ENCODE data around the gene R3HDM2. TPM values are rescaled to one million over a fixed set of nuclear protein-coding genes. Genes with fewer than 3 reads are reported as not detected.

The R3HDM2 gene
- total RNA-seq, 1 experiment from 2014 or later = 45.4 TPM

- DNase-seq (ENCODE audit: low read depth, low spot score) = no peak
- intact Hi-C loops (cut with micrococcal nuclease) = no loop called here
- Histone ChIP-seq H3K9ac (ENCODE audit: low read length) (no peak overlapping the region), H3K9me3 (ENCODE audit: control insufficient read depth in 1 of 2, insufficient read depth in 1 of 2, low read depth in 1 of 2, low read length in 2 of 2) (no peaks in the 10 kb centered on the region), H3K27me3 (ENCODE audit: insufficient read depth, low read length) (no peaks in the 10 kb centered on the region), H3K4me2 (ENCODE audit: low read length) (no peak overlapping the region), H4K20me1 (ENCODE audit: insufficient read depth) (no peaks in the 10 kb centered on the region), H3K4me3 (replicated peaks in 1 of 2; ENCODE audit: low read depth in 1 of 2, low read length in 2 of 2) (no peak overlapping the region), H2AFZ (ENCODE audit: low read depth, low read length, poor library complexity, severe bottlenecking) (no peak overlapping the region), H3K9me2 (ENCODE audit: insufficient read depth) (no peaks in the 10 kb centered on the region), H3K4me1 (ENCODE audit: control insufficient read depth in 1 of 2, insufficient read depth in 2 of 2, low read length in 2 of 2) (no peaks in the 10 kb centered on the region), H3K36me3 (ENCODE audit: control insufficient read depth in 1 of 2, insufficient read depth in 2 of 2, low read length in 2 of 2) (peaks cover 8 to 10% of the 10 kb centered on the region in 2 experiments; a peak in 1 of 4 replicates), H3K27ac (ENCODE audit: low read depth, low read length) (no peak overlapping the region), H3K79me2 (ENCODE audit: insufficient read depth, low read length) (no peaks in the 10 kb centered on the region)
- no TSS peak for BruUV-seq (replicated peaks)
- TF ChIP-seq CBX3 (IDR thresholded peaks at IDR 0.05; ENCODE audit: low read depth) = no peak
- TF ChIP-seq, protein P1, sequence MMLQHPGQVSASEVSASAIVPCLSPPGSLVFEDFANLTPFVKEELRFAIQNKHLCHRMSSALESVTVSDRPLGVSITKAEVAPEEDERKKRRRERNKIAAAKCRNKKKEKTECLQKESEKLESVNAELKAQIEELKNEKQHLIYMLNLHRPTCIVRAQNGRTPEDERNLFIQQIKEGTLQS (IDR thresholded peaks at IDR 0.05) = no peak
- TF ChIP-seq CTCF (IDR thresholded peaks at IDR 0.05 in 2 of 3, conservative IDR thresholded peaks at IDR 0.05 in 1 of 3; ENCODE audit: borderline replicate concordance in 1 of 3, insufficient read depth in 1 of 3, low read depth in 2 of 3, low read length in 2 of 3) = peak in 2 of 3 experiments; percentile 19 to 20; a peak in 3 of 6 replicates
- ChIA-PET CTCF (interaction anchor here (1.0 kb wide), 1 partner anchor 184 kb away, joined by 3 read pairs; the partner anchor contains the start of gene INHBE), POLR2A (no interaction called here), RAD21 (ENCODE audit: low non-redundant PET in 1 of 2, low total read pairs in 2 of 2, uncharacterized antibody in 2 of 2, unreplicated experiment in 2 of 2) (interaction anchor here in 1 of 2 experiments (0.9 kb wide), 1 partner anchor 182 kb away, joined by 4 read pairs; no protein-coding TSS in a partner anchor)
- ATAC-seq = peak; percentile 67
Observed at GRCh38 chr12:57270966-57271470, 159.8 kb downstream of the R3HDM2 start.

DNA sequence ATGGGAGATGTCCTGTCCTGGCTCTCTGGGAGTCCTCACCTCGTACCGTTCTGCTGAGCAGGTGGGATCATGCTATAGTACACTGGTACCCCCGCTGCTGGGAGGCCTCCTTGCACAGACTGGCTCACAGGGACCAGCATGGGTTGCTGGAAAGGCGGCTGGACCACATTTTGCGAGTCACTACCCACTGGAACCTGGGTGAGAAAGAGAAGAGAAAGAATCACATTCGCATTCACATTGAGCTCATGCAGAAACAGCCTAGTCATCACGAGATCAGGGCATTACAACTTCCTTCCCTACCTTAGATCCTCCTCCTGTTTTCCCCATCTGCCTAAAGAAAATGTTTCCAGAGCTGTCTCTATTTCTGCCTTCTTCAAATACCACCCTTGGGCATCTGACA, 162.6 kb downstream of the R3HDM2 start:
- Histone ChIP-seq H3K79me2 (ENCODE audit: insufficient read depth, low read length) (no peaks in the 10 kb centered on the region), H3K9me3 (ENCODE audit: control insufficient read depth in 1 of 2, insufficient read depth in 1 of 2, low read depth in 1 of 2, low read length in 2 of 2) (no peaks in the 10 kb centered on the region), H3K4me1 (ENCODE audit: control insufficient read depth in 1 of 2, insufficient read depth in 2 of 2, low read length in 2 of 2) (peaks cover 3 to 4% of the 10 kb centered on the region in 2 experiments; a peak in 1 of 4 replicates), H3K36me3 (ENCODE audit: control insufficient read depth in 1 of 2, insufficient read depth in 2 of 2, low read length in 2 of 2) (peaks cover 8 to 10% of the 10 kb centered on the region in 2 experiments; a peak in 1 of 4 replicates), H3K4me2 (ENCODE audit: low read length) (no peak overlapping the region), H3K9me2 (ENCODE audit: insufficient read depth) (no peaks in the 10 kb centered on the region), H4K20me1 (ENCODE audit: insufficient read depth) (no peaks in the 10 kb centered on the region), H3K27ac (ENCODE audit: low read depth, low read length) (no peak overlapping the region), H3K27me3 (ENCODE audit: insufficient read depth, low read length) (no peaks in the 10 kb centered on the region), H3K4me3 (replicated peaks in 1 of 2; ENCODE audit: low read depth in 1 of 2, low read length in 2 of 2) (no peak overlapping the region), H3K9ac (ENCODE audit: low read length) (no peak overlapping the region), H2AFZ (ENCODE audit: low read depth, low read length, poor library complexity, severe bottlenecking) (no peak overlapping the region)
- BruUV-seq (replicated peaks) = no TSS peak
- DNase-seq (ENCODE audit: low read depth, low spot score) = no peak
- intact Hi-C loops (cut with micrococcal nuclease) = no loop called here
- RAD21 ChIA-PET (ENCODE audit: low non-redundant PET in 1 of 2, low total read pairs in 2 of 2, uncharacterized antibody in 2 of 2, unreplicated experiment in 2 of 2) = no interaction called here
- POLR2A ChIA-PET = no interaction called here
- CTCF ChIA-PET = interaction anchor here (0.6 kb wide), 1 partner anchor 184 kb away, joined by 3 read pairs; no protein-coding TSS in a partner anchor
- ATAC-seq = no peak
- TF ChIP-seq SRF (IDR thresholded peaks at IDR 0.05; ENCODE audit: low read depth) (no peak), CBX3 (IDR thresholded peaks at IDR 0.05; ENCODE audit: low read depth) (no peak), CEBPB (IDR thresholded peaks at IDR 0.05; ENCODE audit: low read depth) (no peak), POLR2A (IDR thresholded peaks at IDR 0.05; ENCODE audit: borderline replicate concordance, extremely low read depth, insufficient read depth, insufficient read length) (no peak), ZFX (IDR thresholded peaks at IDR 0.05) (no peak), JUND (IDR thresholded peaks at IDR 0.05) (no peak), SIN3A (IDR thresholded peaks at IDR 0.05; ENCODE audit: low read depth) (no peak), EGR1 (IDR thresholded peaks at IDR 0.05; ENCODE audit: low read depth) (no peak), YY1 (IDR thresholded peaks at IDR 0.05; ENCODE audit: extremely low read depth, insufficient replicate concordance, low read depth, low read length) (no peak)
- TF ChIP-seq, protein P1 (IDR thresholded peaks at IDR 0.05) = no peak
- TF ChIP-seq, protein P2, sequence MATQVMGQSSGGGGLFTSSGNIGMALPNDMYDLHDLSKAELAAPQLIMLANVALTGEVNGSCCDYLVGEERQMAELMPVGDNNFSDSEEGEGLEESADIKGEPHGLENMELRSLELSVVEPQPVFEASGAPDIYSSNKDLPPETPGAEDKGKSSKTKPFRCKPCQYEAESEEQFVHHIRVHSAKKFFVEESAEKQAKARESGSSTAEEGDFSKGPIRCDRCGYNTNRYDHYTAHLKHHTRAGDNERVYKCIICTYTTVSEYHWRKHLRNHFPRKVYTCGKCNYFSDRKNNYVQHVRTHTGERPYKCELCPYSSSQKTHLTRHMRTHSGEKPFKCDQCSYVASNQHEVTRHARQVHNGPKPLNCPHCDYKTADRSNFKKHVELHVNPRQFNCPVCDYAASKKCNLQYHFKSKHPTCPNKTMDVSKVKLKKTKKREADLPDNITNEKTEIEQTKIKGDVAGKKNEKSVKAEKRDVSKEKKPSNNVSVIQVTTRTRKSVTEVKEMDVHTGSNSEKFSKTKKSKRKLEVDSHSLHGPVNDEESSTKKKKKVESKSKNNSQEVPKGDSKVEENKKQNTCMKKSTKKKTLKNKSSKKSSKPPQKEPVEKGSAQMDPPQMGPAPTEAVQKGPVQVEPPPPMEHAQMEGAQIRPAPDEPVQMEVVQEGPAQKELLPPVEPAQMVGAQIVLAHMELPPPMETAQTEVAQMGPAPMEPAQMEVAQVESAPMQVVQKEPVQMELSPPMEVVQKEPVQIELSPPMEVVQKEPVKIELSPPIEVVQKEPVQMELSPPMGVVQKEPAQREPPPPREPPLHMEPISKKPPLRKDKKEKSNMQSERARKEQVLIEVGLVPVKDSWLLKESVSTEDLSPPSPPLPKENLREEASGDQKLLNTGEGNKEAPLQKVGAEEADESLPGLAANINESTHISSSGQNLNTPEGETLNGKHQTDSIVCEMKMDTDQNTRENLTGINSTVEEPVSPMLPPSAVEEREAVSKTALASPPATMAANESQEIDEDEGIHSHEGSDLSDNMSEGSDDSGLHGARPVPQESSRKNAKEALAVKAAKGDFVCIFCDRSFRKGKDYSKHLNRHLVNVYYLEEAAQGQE (IDR thresholded peaks at IDR 0.05; ENCODE audit: low read depth) = no peak

Measured in HCT116 (cell line).